Cortex of kidney (tissue), 1 donor: ENCODE data around the gene MAP3K20.
"Not testable (repeated sequence)": the region's sequence is repeated elsewhere in the genome, so short reads cannot be mapped to it uniquely, and the experiment has no call there.

Experiments used
- DNase-seq: peaks from one replicate; lab custom pipeline; 2025; lab: John Stamatoyannopoulos, UW

The MAP3K20 gene

GRCh38 chr2:173087793-173088496 is 12.3 kb downstream of the MAP3K20 start:
- no peak for DNase-seq

GRCh38 chr2:173090276-173090877 is 14.7 kb downstream of the MAP3K20 start:
- DNase-seq: no peak

DNA sequence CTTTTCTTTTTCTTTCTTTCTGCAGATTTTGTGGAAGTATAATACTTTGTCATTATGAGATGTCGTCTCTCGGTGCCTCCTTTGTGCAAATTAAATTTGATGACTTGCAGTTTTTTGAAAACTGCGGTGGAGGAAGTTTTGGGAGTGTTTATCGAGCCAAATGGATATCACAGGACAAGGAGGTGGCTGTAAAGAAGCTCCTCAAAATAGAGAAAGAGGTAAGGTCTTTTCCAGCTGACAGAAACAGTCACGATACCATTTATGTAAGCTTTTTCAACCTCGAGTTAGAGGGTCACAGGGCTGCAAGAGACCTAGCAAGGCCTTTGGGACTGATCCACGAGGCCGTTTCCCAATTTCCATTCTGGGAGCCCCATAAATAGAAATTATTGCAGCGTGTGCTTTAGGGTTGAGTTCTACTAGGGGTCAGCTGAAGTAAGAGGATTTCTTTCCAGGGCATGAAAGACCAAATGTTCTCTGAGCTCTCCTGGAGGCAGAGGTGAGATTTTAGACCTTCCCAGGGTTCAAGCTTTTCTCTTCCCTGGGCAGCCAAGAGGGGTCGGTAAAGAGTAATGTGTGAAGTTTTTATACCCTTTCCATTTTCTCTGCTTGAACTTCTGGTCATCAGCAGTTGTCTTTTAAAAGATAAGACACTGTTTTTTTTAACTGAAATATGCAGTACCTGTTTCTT is 15.5 kb downstream of the MAP3K20 start:
- no peak for DNase-seq

DNA sequence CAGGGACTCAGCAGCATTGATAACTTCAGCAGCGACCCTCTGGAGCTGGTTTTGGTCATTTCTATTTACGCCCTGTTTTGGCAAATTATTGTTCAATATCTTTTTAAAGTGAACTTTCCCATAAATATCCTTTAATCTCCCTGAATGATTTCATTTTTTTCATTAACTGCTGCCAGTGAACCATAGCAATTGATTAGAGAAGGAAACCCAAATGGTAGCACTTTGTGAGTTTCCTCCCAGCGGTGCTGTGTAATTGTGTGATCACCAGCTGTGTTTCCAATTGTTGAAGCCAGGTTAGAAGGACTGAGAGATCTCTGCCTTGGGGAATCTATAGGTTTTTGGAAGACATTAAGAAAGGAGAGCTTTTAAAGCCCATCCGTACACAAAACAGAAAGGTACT is 16.3 kb downstream of the MAP3K20 start:
- DNase-seq: no peak

- no peak for DNase-seq
Observed at GRCh38 chr2:173092844-173093402, 17.3 kb downstream of the MAP3K20 start.

DNA sequence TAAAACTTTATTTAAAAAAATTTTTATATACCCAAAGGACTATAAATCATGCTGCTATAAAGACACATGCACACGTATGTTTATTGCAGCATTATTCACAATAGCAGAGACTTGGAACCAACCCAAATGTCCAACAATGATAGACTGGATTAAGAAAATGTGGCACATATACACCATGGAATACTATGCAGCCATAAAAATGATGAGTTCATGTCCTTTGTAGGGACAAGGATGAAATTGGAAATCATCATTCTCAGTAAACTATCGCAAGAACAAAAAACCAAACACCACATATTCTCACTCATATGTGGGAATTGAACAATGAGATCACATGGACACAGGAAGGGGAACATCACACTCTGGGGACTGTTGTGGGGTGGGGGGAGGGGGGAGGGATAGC is 18.0 kb downstream of the MAP3K20 start:
- not testable (repeated sequence) for DNase-seq

- no peak for DNase-seq
Observed at GRCh38 chr2:173094731-173095130, 19.1 kb downstream of the MAP3K20 start.

DNA sequence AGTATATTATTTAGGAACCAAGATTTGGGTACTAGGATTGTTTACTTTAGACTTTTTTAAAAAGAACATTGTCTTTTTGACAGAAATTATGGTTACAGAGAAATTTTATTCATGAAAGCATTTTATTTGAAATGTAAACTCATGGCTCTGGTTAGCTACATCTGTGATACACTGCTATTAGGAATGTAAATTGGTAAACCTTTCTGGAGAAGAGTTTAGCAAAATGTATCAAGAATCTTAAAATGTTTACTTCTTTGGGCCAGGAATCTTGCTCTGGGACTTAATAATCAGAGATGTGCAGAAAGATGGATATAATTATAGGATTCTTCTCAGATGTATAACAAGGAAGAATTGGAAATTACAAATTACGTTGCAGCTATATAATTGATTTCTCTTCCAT is 19.7 kb downstream of the MAP3K20 start:
- no peak for DNase-seq

GRCh38 chr2:173099271-173099670 is 23.6 kb downstream of the MAP3K20 start:
- DNase-seq: no peak

- DNase-seq: no peak
Observed at GRCh38 chr2:173099804-173100203, 24.2 kb downstream of the MAP3K20 start.

- DNase-seq: no peak
Observed at GRCh38 chr2:173101687-173102086, 26.0 kb downstream of the MAP3K20 start.

- no peak for DNase-seq
Observed at GRCh38 chr2:173104156-173104555, 28.5 kb downstream of the MAP3K20 start.

- no peak for DNase-seq
Observed at GRCh38 chr2:173106959-173107628, 31.4 kb downstream of the MAP3K20 start.

- no peak for DNase-seq
Observed at GRCh38 chr2:173107629-173108022, 32.0 kb downstream of the MAP3K20 start.

GRCh38 chr2:173109253-173110188 is 33.9 kb downstream of the MAP3K20 start:
- DNase-seq: no peak

GRCh38 chr2:173117678-173118077 is 42.0 kb downstream of the MAP3K20 start:
- no peak for DNase-seq

DNA sequence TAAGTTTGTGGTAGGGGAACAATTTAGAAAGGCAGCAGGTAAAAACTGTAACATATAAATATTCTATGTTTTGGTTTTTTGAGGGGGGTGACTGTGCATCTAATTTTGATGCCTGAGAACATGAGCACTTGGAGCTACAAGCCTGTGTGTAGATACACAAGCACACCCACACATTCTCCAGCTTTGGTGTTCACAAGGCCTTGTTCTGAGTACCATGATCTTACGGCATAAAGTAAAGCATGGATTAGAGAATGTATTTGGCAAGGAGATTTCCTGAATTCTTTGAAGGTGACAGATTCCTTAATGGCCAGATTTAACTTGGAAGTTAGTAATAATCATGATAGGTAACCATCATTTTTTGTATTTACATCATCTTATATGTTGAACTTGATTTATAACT is 42.7 kb downstream of the MAP3K20 start:
- DNase-seq: no peak

DNA sequence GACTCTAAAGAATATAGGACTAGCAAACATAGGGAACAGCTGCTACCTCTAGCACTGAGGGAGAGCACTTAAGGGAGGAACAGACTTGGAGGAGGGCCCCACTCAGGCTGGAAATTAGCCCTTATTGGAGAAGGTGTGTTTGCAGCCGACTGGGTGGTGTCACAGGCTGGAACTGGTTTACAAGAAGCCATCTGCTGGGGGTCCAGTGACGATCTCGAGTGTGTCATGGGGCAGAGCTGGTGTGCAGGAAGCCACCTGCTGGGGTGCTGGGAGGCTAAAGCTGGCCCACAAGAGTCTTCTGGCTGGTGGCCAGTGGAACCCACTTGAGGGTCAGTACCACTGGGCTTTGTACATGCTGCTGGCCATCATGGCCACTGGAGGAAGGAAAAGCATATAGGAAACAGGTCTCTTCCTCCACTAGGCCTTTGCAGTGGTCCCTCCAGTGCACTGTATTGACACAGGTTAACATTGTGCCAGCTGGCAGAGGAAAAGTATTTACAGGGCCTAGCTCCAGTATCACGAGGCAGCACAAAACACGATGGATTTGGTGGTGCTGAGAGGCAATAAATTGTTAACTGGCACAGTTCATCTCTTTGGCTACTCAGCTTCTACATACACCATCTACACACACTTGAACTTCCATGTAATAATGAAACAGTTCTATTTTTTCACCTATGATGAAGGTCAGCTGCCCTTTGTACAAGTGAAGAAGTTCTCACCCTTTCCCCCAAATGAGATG is 43.6 kb downstream of the MAP3K20 start:
- no peak for DNase-seq

GRCh38 chr2:173119944-173120343 is 44.3 kb downstream of the MAP3K20 start:
- DNase-seq: no peak

GRCh38 chr2:173122936-173123335 is 47.3 kb downstream of the MAP3K20 start:
- no peak for DNase-seq

- no peak for DNase-seq
Observed at GRCh38 chr2:173124441-173124840, 48.8 kb downstream of the MAP3K20 start.
